Prostate gland (tissue), 2 donors: Measurements from ENCODE around the gene RHBDD2.

Source experiments
- POLR2A ChIP-seq: fragments of 450-650 bp; IDR thresholded peaks from one replicate; pipeline ENCODE4 v1.6.1; 2016; ENCODE audit warnings: antibody characterized with exemption, mild to moderate bottlenecking
- POLR2AphosphoS5 ChIP-seq: sonication (generic); formaldehyde crosslinking; IDR thresholded peaks from one replicate; pipeline ENCODE4 v1.6.1; 2017; ENCODE audit warnings: antibody characterized with exemption
- TF ChIP-seq, protein P1 (sequence below), 4 experiments: fragments of 200-600 bp in 2 of 4; fragments of 450-650 bp in 2 of 4; sonication (generic) in 2 of 4; IDR thresholded peaks; 1 replicate in 3 of 4; 2 replicates in 1 of 4; pipeline ENCODE4 v1.5.1; 2016 to 2019; ENCODE audit warnings: antibody characterized with exemption in 4 of 4, mild to moderate bottlenecking in 2 of 4, moderate library complexity in 2 of 4

- TF ChIP-seq, protein P1, sequence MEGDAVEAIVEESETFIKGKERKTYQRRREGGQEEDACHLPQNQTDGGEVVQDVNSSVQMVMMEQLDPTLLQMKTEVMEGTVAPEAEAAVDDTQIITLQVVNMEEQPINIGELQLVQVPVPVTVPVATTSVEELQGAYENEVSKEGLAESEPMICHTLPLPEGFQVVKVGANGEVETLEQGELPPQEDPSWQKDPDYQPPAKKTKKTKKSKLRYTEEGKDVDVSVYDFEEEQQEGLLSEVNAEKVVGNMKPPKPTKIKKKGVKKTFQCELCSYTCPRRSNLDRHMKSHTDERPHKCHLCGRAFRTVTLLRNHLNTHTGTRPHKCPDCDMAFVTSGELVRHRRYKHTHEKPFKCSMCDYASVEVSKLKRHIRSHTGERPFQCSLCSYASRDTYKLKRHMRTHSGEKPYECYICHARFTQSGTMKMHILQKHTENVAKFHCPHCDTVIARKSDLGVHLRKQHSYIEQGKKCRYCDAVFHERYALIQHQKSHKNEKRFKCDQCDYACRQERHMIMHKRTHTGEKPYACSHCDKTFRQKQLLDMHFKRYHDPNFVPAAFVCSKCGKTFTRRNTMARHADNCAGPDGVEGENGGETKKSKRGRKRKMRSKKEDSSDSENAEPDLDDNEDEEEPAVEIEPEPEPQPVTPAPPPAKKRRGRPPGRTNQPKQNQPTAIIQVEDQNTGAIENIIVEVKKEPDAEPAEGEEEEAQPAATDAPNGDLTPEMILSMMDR (IDR thresholded peaks at IDR 0.05) = no peak
- TF ChIP-seq POLR2A (no peak), POLR2AphosphoS5 (no peak)
Measured at GRCh38 chr7:75847707-75848106, 31.1 kb upstream of the RHBDD2 start.
